D721Med (cell line): ENCODE data around the gene ASPN.

Source experiments
- DNase-seq: peaks from one replicate; pipeline ENCODE4 v3.0.0; 2011; ENCODE audit warnings: low spot score; ENCODE audit not compliant: insufficient read length
- FAIRE-seq: peaks from 2 replicates; lab custom pipeline; 2011; peaks lifted over from hg19 to GRCh38; lab: Jason Lieb, UNC
- TF ChIP-seq, protein P1 (sequence below): IDR thresholded peaks from 2 replicates; pipeline ENCODE4 v1.5.1; 2012; ENCODE audit warnings: mild to moderate bottlenecking, control low read depth; ENCODE audit not compliant: insufficient read depth; ENCODE audit errors: missing control alignments

Gene ASPN

DNA sequence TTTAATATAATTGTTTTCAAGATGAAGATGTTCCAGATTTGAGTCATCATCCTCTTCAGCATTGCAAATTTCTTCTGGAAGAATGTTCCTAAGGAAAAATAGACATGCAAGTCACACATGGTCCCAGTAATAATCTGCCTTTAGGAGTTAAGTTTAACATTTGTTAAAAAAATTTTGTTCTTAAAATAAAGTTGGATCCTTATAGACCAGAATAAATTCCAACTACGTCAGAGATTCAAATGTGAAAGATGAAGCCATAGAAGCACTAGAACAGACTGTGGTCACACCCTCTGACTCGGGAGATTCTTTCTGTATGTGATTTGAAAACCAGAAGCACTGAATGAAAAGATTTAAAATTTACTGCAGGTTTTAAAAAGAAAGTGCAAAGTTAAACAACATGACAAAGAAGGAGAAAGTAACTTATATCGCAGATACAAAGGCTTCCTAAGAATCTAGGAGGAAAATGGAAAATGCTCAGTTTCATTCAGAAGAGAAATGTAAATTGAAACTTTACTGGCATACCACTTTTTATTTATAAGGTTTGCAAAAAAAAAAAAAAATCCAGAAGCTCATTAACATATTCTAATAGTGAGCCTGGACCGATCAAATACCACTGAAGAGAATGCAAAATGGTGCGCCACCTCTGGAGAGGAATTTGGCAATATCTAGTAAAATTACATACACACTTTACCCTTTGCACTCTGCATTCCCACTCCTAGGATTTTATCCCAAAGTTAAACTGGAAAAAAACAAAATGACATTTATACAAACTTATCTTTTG is 14.3 kb upstream of the ASPN start:
- DNase-seq, result no peak
- FAIRE-seq, result no peak
- TF ChIP-seq, protein P1, sequence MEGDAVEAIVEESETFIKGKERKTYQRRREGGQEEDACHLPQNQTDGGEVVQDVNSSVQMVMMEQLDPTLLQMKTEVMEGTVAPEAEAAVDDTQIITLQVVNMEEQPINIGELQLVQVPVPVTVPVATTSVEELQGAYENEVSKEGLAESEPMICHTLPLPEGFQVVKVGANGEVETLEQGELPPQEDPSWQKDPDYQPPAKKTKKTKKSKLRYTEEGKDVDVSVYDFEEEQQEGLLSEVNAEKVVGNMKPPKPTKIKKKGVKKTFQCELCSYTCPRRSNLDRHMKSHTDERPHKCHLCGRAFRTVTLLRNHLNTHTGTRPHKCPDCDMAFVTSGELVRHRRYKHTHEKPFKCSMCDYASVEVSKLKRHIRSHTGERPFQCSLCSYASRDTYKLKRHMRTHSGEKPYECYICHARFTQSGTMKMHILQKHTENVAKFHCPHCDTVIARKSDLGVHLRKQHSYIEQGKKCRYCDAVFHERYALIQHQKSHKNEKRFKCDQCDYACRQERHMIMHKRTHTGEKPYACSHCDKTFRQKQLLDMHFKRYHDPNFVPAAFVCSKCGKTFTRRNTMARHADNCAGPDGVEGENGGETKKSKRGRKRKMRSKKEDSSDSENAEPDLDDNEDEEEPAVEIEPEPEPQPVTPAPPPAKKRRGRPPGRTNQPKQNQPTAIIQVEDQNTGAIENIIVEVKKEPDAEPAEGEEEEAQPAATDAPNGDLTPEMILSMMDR, result no peak

DNA sequence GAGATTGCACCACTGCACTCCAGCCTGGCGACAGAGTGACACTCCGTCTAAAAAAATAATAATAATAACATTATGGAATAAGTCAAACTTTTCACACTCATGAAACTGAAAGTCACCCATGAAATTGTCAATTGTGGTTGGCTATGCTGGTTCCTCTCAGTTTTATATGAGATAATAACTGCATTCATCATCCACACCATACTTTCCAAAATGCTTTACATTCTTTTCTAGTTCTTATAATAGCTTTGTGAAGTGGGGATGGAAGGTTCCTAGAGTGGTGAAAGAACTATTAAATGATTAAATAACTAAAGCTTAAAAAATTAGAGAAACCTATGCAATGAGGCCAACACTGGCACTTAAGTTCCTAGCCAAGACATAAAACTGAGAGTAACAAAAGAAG is 12.6 kb upstream of the ASPN start:
- TF ChIP-seq, protein P1, result no peak
- FAIRE-seq (no peak), DNase-seq (no peak)

DNA sequence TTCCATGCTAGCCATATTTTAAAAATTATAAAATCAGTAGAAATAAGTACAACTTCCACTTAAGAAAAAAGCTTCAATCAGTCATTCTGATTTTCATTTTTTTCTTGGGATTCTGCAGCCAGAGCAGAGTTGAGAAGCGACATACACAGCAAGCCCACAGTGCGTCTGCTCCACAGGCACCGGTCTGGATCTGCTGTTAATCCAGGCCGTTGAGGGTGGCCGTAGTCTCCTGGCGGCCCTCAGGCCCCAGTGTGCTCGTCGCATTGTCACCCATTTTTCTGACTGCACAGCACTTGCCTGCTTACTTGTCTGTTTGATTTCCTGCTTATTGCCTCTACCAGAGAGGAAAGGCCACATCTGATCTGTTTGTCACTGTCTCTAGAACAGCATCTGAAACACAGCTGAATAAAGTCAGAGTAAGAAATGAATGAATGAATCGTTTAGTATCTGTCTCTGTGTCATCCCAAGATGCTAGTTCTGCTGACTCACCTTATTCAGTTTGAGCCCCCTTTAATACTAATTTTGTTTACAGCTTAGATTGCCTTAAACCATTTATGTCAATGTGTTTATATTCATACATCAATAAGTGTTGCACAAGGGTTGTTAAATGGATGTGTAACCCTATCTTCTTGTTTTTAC is 11.6 kb upstream of the ASPN start:
- no peak for FAIRE-seq

DNA sequence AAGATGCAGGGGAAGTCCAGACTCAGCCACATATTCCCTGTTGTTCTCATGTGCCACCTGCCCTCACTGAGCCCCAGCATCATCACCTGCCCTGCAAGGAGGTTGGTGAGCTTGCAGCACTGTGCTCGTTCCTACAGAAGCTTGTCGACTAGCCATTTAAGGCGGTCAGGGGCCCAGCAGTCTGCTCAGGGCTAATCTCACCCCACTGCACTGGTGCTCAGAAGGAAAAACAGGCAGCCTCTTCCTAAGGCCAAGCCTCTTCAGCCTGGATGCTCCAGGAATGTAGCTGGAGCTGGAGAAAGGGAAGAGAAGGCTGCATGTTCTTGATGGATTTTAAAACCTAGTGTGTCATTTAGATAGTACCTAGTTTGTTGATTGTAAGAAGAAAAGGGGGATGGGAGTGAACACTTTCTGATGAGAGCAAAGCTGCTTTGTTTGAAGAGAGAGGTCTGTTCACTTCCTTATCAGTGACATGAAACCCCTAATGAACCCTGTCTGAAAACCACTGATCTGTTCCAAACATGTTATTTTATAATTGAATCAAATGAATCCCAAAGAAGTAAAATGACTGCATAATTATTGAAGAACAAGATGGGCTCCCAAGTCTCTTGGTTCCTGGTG is 10.6 kb upstream of the ASPN start:
- TF ChIP-seq, protein P1, result no peak
- FAIRE-seq, result no peak
- no peak for DNase-seq

More for the DNA sequence above, 11.6 kb upstream of the ASPN start:
- TF ChIP-seq, protein P1, result no peak
- no peak for DNase-seq

DNA sequence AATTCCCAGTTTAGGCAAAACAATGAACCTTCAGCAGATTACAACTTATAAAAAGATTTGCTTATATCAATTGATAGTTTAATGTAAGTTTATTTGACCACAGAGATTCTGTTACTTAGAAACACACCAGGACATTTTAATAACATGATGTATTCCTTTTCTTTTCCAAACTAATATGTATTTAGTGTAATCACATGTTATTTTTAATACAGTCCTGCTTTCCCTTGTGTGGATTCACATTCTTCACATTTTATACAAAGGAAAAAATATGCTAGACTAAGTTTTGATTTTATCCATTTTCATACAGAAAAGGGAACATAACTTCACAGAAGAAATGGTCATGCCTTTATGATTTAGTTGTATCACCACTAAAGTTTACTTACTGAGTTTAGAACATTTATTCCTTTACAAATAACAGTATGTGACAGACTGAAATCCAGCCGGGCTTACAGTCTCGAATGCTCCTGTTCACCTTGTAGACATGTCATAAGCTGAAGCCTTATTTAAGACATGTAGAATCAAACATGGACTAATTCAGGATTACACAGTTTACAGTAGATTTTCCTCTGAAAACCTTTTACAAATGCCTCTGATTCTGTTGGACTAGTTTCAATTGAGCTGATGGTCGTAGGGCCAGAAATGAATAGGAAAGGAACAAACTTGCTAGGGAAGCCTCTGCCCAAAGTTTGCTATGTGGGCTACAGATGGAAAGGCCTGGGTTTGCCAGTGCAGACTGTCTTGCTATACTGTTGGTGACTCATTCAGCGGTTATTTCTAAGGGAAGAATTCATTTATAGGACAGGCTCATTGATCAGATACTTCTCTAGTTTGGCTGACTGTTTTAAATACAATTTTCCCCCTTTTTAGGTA is 6.6 kb upstream of the ASPN start:
- FAIRE-seq, result no peak
- no peak for DNase-seq
- TF ChIP-seq, protein P1, result no peak

DNA sequence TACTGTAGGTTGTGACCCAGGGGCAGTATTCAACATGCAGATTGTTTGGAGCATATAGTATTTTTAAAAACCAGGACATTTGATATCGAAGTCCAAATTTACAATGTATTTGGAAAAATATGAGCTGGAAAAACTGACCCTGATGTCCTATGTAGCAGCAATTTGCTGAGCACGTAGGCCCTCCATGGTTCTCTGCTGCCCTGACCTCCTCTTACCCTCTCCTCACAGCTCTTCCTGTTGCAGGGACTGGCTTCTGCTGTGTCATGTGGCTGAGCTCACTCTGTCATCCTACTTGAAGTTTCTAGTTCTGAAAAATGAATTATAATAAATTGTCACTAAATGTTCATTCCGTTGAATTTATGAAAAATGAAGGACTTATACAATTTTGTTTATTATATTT is 4.1 kb upstream of the ASPN start:
- FAIRE-seq (no peak), DNase-seq (no peak)
- TF ChIP-seq, protein P1, result no peak
